Measurements from ENCODE around the gene MRPL49. TPM values are rescaled to one million over a fixed set of nuclear protein-coding genes. Genes with fewer than 3 reads are reported as not detected.

The MRPL49 gene
- total and polyA plus RNA-seq, 2 experiments from 2014 or later: 27.7 to 61.9 TPM

- TF ChIP-seq, protein P1, sequence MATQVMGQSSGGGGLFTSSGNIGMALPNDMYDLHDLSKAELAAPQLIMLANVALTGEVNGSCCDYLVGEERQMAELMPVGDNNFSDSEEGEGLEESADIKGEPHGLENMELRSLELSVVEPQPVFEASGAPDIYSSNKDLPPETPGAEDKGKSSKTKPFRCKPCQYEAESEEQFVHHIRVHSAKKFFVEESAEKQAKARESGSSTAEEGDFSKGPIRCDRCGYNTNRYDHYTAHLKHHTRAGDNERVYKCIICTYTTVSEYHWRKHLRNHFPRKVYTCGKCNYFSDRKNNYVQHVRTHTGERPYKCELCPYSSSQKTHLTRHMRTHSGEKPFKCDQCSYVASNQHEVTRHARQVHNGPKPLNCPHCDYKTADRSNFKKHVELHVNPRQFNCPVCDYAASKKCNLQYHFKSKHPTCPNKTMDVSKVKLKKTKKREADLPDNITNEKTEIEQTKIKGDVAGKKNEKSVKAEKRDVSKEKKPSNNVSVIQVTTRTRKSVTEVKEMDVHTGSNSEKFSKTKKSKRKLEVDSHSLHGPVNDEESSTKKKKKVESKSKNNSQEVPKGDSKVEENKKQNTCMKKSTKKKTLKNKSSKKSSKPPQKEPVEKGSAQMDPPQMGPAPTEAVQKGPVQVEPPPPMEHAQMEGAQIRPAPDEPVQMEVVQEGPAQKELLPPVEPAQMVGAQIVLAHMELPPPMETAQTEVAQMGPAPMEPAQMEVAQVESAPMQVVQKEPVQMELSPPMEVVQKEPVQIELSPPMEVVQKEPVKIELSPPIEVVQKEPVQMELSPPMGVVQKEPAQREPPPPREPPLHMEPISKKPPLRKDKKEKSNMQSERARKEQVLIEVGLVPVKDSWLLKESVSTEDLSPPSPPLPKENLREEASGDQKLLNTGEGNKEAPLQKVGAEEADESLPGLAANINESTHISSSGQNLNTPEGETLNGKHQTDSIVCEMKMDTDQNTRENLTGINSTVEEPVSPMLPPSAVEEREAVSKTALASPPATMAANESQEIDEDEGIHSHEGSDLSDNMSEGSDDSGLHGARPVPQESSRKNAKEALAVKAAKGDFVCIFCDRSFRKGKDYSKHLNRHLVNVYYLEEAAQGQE (IDR thresholded peaks at IDR 0.05; ENCODE audit: unreplicated experiment): no peak
- TF ChIP-seq ZNF114 (CRISPR knock-in tag; IDR thresholded peaks at IDR 0.05) (no peak), POLR2AphosphoS5 (IDR thresholded peaks at IDR 0.05; ENCODE audit: low read depth) (no peak), ETS1 (IDR thresholded peaks at IDR 0.05) (no peak), JUNB (IDR thresholded peaks at IDR 0.05; ENCODE audit: unreplicated experiment) (no peak), ZNF331 (CRISPR knock-in tag; IDR thresholded peaks at IDR 0.05; ENCODE audit: low read depth) (no peak), STAT1 (IDR thresholded peaks at IDR 0.05; ENCODE audit: unreplicated experiment) (no peak), CREB1 (CRISPR knock-in tag; IDR thresholded peaks at IDR 0.05; ENCODE audit: low read depth) (no peak)
- TF ChIP-seq, protein P2, sequence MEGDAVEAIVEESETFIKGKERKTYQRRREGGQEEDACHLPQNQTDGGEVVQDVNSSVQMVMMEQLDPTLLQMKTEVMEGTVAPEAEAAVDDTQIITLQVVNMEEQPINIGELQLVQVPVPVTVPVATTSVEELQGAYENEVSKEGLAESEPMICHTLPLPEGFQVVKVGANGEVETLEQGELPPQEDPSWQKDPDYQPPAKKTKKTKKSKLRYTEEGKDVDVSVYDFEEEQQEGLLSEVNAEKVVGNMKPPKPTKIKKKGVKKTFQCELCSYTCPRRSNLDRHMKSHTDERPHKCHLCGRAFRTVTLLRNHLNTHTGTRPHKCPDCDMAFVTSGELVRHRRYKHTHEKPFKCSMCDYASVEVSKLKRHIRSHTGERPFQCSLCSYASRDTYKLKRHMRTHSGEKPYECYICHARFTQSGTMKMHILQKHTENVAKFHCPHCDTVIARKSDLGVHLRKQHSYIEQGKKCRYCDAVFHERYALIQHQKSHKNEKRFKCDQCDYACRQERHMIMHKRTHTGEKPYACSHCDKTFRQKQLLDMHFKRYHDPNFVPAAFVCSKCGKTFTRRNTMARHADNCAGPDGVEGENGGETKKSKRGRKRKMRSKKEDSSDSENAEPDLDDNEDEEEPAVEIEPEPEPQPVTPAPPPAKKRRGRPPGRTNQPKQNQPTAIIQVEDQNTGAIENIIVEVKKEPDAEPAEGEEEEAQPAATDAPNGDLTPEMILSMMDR (conservative IDR thresholded peaks at IDR 0.05; ENCODE audit: low read depth in 2 of 2): no peak
These were observed 36.7 kb upstream of the MRPL49 start (continued) for GRCh38 chr11:65085446-65085845.

GRCh38 chr11:65086809-65087208 lies 35.3 kb upstream of the MRPL49 start:
- no peak overlapping the region for H3K4me3 Mint-ChIP-seq
- Histone ChIP-seq H2AFZ (no peak overlapping the region), H3K79me2 (replicated peaks; ENCODE audit: insufficient read depth) (peaks cover 26% of the 10 kb centered on the region), H3K9me2 (ENCODE audit: insufficient read depth) (no peaks in the 10 kb centered on the region), H3K27me3 (ENCODE audit: insufficient read depth) (no peaks in the 10 kb centered on the region), H3K36me3 (ENCODE audit: insufficient read depth) (no peaks in the 10 kb centered on the region), H3K4me1 (ENCODE audit: insufficient read depth) (peaks cover 8% of the 10 kb centered on the region; the same call in 1 of the 2 replicates), H3K27ac (ENCODE audit: low read depth) (no peak overlapping the region), H3K4me3 (no peak overlapping the region), H3K4me2 (no peak overlapping the region), H3F3A (replicated peaks; ENCODE audit: low read depth) (0 out of 2 replicates have a peak, but pooled peaks cover 8% of the 10 kb centered on the region), H4K20me1 (replicated peaks; ENCODE audit: insufficient read depth) (peaks cover 10% of the 10 kb centered on the region; the same call in 1 of the 2 replicates)
- peaks cover 8% of the 10 kb centered on the region for H3K27me3 Mint-ChIP-seq (ENCODE audit: insufficient read depth, low read depth, poor library complexity)
- H3K4me1 Mint-ChIP-seq: peaks cover 16% of the 10 kb centered on the region
- ATAC-seq: no peak
- no peak overlapping the region for H3K27ac Mint-ChIP-seq
- no peak for DNase-seq (ENCODE audit: low spot score)
- no peaks in the 10 kb centered on the region for H3K9me3 Mint-ChIP-seq
- peaks cover 16% of the 10 kb centered on the region for H3K36me3 Mint-ChIP-seq (ENCODE audit: low read depth)
- TF ChIP-seq CREB1 (CRISPR knock-in tag; IDR thresholded peaks at IDR 0.05; ENCODE audit: low read depth) (no peak), ETS1 (IDR thresholded peaks at IDR 0.05) (no peak)
- TF ChIP-seq, protein P1 (IDR thresholded peaks at IDR 0.05; ENCODE audit: unreplicated experiment): no peak
